HG03565 (cell line): ENCODE measurements around the gene GALNT7.

ENCODE experiments used
- ATAC-seq: cut with Tn5 transposase; IDR thresholded peaks from one replicate; pipeline ENCODE4 v1.9.1; 2021; ENCODE audit warnings: mild to moderate bottlenecking, moderate library complexity; ENCODE audit not compliant: unreplicated experiment

Gene GALNT7

DNA sequence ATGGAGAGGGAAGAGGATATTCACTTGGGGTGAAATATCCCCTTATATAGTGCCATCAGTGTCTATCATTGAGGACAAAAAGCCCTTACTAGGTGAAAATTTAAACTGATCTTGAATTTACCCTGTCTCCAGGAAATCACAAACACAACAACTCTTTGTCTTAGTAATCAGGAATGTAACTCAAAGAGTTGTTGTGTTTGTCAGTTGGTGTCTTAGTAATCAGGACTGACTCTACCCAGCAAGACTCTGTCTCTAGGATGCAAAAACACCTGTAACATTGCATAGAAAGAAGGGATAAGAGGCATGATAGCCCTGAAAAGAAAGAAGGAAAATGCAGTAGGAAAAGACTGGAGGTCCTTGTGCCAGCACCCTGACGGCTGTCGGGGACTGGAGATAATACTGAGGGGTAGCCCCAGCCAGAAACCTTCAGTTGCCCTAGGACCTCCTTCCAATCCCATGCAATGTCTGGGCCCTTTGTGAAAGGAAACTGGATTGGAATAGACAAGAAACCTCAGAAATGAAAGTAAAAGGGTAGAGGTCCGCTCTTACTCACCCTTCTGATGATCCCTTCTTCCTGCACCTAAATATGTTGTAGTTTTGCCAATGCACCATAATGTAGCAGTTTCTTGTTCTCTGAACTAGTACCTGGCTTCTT, 120.2 kb downstream of the GALNT7 start:
- ATAC-seq = peak; percentile 12

GRCh38 chr4:173289353-173289727, 120.7 kb downstream of the GALNT7 start:
- no peak for ATAC-seq

DNA sequence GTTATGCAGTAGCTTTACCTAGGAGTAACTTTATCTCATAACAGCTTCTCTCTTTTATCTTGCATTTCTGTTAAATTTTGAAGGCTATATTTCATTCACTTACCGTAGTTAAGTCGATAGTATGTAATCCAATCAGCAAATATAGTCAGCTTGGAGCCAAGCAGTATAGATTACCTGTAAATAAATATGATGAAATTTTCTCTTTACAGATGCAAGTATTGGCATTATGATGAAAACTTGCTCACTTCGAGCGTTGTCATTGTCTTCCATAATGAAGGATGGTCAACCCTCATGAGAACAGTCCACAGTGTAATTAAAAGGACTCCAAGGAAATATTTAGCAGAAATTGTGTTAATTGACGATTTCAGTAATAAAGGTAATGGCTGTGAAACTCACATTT, 123.3 kb downstream of the GALNT7 start:
- ATAC-seq = no peak

- no peak for ATAC-seq
These were observed 125.1 kb downstream of the GALNT7 start for GRCh38 chr4:173293663-173294062.

GRCh38 chr4:173294444-173294843, 125.8 kb downstream of the GALNT7 start:
- no peak for ATAC-seq

- no peak for ATAC-seq
These were observed 133.0 kb downstream of the GALNT7 start for GRCh38 chr4:173301518-173302201.

DNA sequence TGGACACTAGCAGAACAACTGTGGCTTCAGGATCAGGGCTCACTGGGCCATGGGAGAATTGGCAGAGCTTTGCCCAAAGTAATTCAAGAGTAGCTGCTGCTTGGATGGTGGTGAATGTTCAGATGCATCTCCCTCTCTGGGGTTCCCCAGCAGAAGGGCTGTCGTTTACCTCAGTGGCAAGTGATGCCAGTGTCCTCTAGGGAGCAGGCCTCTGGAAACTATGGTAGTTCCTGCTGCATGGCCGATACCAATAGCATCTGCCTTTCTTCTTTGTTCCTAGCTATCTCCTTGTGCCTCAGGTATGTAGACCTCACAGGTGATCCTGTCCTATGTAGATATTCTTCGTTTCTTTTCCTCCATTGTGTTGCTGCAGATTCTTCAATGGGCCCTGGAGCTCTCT, 139.2 kb downstream of the GALNT7 start:
- no peak for ATAC-seq

DNA sequence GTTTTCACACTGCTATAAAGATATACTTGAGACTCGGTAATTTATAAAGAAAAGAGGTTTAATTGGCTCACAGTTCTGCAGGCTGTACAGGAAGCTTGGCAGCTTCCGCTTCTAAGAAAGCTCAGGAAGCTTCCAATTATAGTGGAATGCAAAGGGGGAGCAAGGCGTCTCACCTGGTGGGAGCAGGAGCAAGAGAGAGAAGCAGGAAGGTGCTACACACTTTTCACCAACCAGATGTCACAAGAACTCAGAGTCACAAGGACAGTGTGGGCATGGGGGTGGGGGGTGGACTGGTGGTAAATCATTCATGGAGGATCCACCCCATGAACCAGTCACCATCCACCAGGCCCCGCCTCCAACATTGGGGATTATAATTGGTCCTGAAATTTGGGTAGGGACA, 142.8 kb downstream of the GALNT7 start:
- ATAC-seq = no peak

DNA sequence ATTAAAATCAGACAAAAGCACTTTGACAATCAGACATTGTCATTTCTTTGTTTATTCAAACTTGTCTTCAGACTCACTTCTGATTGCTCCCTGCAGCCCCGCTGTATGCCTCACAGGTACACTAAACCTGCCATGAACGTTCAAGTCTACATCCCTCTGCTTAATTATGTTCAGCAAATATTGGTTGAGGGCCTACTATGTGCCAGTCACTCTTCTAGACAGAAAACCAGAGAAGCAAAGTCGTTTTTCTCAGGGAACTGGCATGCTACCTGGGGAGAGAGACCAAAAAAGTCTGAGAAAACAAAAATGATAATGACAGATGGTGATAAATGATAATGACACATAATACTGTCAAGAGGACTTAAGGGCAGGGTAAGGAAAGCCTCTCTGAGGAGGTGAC, 146.1 kb downstream of the GALNT7 start:
- ATAC-seq = no peak

DNA sequence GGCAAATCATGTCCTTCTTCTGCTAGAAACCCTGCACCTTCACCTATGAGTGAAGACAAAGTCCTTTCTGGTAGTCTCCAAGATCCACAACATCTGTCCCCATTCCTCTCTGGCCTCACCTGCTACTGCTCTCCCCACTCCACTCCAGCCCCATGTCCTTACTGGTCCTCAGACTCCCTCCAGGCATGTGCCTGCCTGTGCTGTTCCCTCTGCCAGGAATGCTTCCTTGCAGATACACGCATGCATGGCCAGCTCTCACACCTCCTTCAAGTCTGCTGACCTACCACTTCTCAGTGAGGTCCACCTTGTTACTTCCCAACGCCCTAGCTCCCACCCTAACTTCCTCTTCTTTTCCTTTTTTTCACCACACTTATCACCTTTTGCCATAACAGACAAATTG, 147.4 kb downstream of the GALNT7 start:
- no peak for ATAC-seq

GRCh38 chr4:173317004-173317403, 148.4 kb downstream of the GALNT7 start:
- no peak for ATAC-seq

DNA sequence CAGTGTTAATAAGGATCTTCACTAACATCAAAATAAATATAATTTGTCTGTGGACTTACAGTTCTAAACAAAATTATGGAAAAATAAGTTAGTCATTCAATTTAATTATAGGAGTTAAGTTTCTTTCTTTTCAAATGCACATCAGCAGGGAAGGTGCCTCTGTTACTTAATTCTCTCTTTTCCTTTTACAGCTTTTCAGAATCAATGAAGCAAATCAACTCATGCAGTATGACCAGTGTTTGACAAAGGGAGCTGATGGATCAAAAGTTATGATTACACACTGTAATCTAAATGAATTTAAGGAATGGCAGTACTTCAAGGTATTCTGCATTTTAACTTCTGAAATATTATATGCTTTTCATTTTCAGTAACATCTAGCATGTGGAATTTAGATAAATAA, 149.6 kb downstream of the GALNT7 start:
- no peak for ATAC-seq

GRCh38 chr4:173318648-173319211, 150.1 kb downstream of the GALNT7 start:
- peak; percentile 44 for ATAC-seq

GRCh38 chr4:173319696-173320095, 151.1 kb downstream of the GALNT7 start:
- ATAC-seq = no peak

DNA sequence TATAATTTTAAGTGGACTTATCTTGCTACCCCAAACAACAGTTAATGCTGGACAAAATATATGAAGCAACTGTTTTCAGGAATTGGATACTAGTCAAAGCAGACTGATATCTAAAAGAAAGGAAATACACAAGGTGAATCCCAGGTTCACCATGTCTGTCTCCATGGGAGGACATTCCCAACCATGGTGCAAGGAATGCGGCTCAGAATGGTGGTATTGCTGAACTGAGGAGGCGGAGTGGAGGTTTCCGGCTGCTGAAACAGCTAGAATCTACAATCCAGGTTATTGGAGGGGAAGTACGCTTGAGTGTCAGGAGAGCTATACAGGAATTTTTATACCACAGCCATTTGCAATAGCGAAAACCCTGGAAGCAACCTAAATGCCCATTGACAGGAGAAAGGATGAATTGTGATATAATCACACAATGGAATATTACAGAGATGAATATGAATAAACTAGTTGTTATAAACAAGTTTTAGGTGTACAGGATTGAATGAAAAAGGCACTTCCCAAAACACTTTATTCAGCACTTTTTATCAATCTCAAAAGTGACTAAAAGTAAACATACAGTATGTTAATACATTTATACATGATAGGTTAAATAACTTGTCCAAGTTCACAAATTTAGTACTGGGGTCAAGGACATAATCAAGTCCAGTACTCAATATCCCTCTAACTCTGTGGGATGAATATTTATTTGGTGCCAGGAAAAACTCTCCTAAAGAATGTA, 156.6 kb downstream of the GALNT7 start:
- no peak for ATAC-seq

DNA sequence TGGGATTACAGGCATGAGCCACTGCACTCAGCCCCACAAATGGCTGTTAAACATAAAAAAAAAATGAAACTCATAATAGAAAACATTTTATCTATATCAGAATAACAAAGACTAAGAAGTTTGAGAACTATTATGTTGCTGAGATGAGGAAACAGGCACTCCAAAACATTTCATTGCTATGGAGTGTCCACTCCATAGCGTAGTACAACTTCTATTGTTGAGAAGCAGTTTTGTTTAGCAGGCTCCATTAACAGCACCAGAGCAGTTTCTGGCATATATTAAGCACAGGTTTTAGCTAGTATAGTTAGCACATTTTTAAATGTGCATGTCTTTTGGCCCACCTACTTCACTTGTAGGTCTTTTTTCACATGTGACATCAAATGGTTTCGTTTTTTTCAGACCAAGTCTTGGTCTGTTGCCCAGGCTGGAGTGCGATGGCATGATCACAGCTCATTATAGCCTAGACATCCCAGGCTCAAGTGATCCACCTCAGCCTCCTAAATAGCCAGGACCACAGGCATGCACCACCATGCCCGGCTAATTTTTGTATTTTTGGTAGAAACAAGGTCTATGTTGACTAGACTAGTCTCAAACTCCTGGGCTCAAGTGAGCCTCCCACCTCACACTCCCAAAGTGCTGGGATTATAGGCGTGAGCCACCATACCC, 159.8 kb downstream of the GALNT7 start:
- no peak for ATAC-seq

GRCh38 chr4:173330590-173330989, 162.0 kb downstream of the GALNT7 start:
- ATAC-seq = no peak

- no peak for ATAC-seq
These were observed 163.4 kb downstream of the GALNT7 start for GRCh38 chr4:173332021-173332487.

DNA sequence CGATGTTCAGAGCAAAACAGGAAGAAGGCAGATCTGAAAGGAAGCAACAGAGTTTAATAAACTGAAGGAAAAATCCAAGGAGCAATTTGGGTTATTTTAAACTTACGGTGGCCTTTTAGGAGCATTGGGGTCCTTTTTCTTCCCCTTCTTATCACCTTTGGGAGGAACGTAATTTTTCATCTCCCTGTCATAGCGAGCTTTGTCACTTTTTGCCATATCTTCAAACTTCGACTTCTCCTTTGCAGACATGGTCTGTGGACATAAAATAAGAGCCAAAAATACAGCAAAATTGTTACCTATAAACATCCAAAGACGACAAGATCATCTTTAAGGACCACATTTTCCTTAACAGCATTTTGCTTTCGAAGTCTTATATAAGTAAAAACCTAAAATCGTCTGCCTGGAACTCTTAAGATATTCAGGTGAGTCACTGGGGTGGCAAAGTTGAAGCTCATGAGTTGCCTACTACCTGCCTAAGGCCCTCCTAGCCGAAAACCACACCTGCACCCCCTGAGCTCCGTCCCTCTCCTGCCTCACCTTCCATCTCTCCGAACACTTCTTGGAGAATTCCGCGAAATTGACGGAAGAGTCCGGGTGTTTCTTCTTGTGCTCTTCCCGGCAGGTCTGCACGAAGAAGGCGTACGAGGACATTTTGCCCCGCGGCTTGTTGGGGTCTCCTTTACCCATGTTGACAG, 164.5 kb downstream of the GALNT7 start:
- ATAC-seq = no peak

DNA sequence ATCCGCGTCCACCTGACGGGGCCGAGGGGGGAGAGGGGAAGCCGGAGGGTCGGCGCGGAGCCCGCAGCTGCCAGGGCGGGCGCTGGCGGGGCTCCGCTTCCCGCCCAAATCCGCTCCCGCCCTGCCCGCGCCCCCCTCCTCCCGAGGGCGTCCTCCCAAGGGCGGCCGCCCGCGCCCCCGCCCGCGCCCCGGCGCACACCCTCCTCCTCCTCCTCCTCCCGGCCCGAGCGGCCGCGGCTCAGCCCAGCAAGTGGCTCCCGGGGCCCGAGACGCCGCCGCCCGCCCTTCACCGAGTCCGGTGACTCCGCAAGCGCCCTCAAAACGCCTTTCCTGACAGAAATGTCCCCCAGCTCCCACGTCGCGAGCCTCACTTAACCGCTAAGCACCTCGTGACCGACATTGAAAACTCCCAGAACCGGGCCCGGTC, 165.1 kb downstream of the GALNT7 start:
- no peak for ATAC-seq
